K562 (cell line): Measurements from ENCODE around the gene STRN3. TPM values are rescaled to one million over a fixed set of nuclear protein-coding genes. Genes with fewer than 3 reads are reported as not detected.
A peak's percentile ranks its signal among the peaks of the same experiment; 100 is the strongest.

Experiments used
- ATAC-seq: fragments of 200-7000 bp; cut with Tn5 transposase; 3 replicates; pipeline ENCODE4 v1.9.1; 2020; ENCODE audit warnings: moderate library complexity
- BruUV-seq: library from RNA; stranded (reverse); fragments of 400-500 nt; replicated peaks from 2 replicates; lab custom pipeline; 2021; lab: Mats Ljungman, UMichigan
- CTCF ChIA-PET: fragments of 300-600 bp; formaldehyde crosslinking; extraction: SDS; loops from one replicate; lab custom pipeline; 2021; ENCODE audit warnings: low intra/inter-chr PET ratio; lab: Yijun Ruan, JAX
- POLR2A ChIA-PET: fragments of 300-600, 350-650 bp; sonication (Branson Sonifier 250); formaldehyde crosslinking; extraction: SDS; loops from one replicate; lab custom pipeline; 2021; ENCODE audit warnings: antibody characterized with exemption, inconsistent platforms; lab: Yijun Ruan, JAX
- DNase-seq, 4 experiments: peaks; one replicate each; pipeline versions ENCODE4 v3.0.0 to v3.0.0-alpha.2; 2011 to 2018; ENCODE audit warnings: low spot score in 3 of 4, mixed read lengths in 3 of 4; ENCODE audit errors: extremely low read depth in 1 of 4
- FAIRE-seq: peaks from 2 replicates; lab custom pipeline; 2011; peaks lifted over from hg19 to GRCh38; lab: Jason Lieb, UNC
- H2AFZ ChIP-seq: 2 replicates; pipeline ENCODE4 v1.6.0; 2011; ENCODE audit warnings: low read depth, low read length, control low read depth, inconsistent platforms
- H3K27ac ChIP-seq: fragments of 200-600 bp; 3 replicates; pipeline ENCODE4 v1.8.0; 2011; ENCODE audit warnings: low read depth, mild to moderate bottlenecking, control low read depth, inconsistent platforms, low read length, moderate library complexity, mixed read lengths; ENCODE audit errors: extremely low read depth
- H3K27me3 ChIP-seq, 2 experiments: fragments of 300-600 bp in 1 of 2; 2 replicates in 1 of 2; 3 replicates in 1 of 2; pipeline versions ENCODE4 v1.6.0 to v1.8.0; 2011; ENCODE audit warnings: inconsistent platforms in 2 of 2, low read length in 2 of 2, mild to moderate bottlenecking in 1 of 2, mixed read lengths in 1 of 2, moderate library complexity in 1 of 2; ENCODE audit not compliant: control insufficient read depth in 2 of 2, insufficient read depth in 2 of 2
- H3K36me3 ChIP-seq: fragments of 300-600 bp; 3 replicates; pipeline ENCODE4 v1.8.0; 2011; ENCODE audit warnings: mild to moderate bottlenecking, low read length, inconsistent platforms; ENCODE audit not compliant: control insufficient read depth, insufficient read depth
- H3K4me1 ChIP-seq, 2 experiments: fragments of 200-600 bp in 1 of 2; replicated peaks in 1 of 2; 2 replicates in 1 of 2; 3 replicates in 1 of 2; pipeline versions ENCODE4 v1.5.1 to v1.8.0; 2011; ENCODE audit warnings: inconsistent platforms in 2 of 2, low read length in 2 of 2, mild to moderate bottlenecking in 1 of 2, mixed read lengths in 1 of 2, moderate library complexity in 1 of 2; ENCODE audit not compliant: control insufficient read depth in 2 of 2, insufficient read depth in 2 of 2
- H3K4me2 ChIP-seq: 2 replicates; pipeline ENCODE4 v1.6.1; 2011; ENCODE audit warnings: low read length, control low read depth, inconsistent platforms, mixed read lengths; ENCODE audit not compliant: insufficient read depth
- H3K4me3 ChIP-seq: fragments of 200-600 bp; sonication (generic), shearing (Covaris generic); 2 replicates; pipeline ENCODE4 v1.5.1; 2016; ENCODE audit warnings: control low read depth, inconsistent platforms
- H3K79me2 ChIP-seq: fragments of 200-600 bp; 3 replicates; pipeline ENCODE4 v1.8.0; 2011; ENCODE audit warnings: low read length, inconsistent platforms; ENCODE audit not compliant: control insufficient read depth, insufficient read depth
- H3K9ac ChIP-seq, 2 experiments: 2 replicates each; pipeline versions ENCODE4 v1.6.0 to v1.6.1; 2011; ENCODE audit warnings: low read depth in 2 of 2, low read length in 2 of 2, control low read depth in 1 of 2, inconsistent platforms in 1 of 2, mild to moderate bottlenecking in 1 of 2, mixed read lengths in 1 of 2; ENCODE audit not compliant: insufficient read depth in 1 of 2
- H3K9me1 ChIP-seq: one replicate; pipeline ENCODE4 v1.6.0; 2011; ENCODE audit warnings: inconsistent platforms, mild to moderate bottlenecking, low read length, moderate library complexity; ENCODE audit not compliant: control insufficient read depth, insufficient read depth
- H3K9me3 ChIP-seq: replicated peaks from 2 replicates; pipeline ENCODE4 v1.5.1; 2011; ENCODE audit warnings: low read depth, low read length, inconsistent platforms; ENCODE audit not compliant: control insufficient read depth, insufficient read depth
- H4K20me1 ChIP-seq: replicated peaks from 2 replicates; pipeline ENCODE4 v1.6.1; 2011; ENCODE audit warnings: low read length, inconsistent platforms, mixed read lengths; ENCODE audit not compliant: control insufficient read depth, insufficient read depth
- ADNP ChIP-seq: fragments of 200-800 bp; sonication (Bioruptor generic); IDR thresholded peaks from 2 replicates; pipeline ENCODE4 v1.6.1; 2016; ENCODE audit warnings: missing genetic modification characterization, missing compliant biosample characterization
- BCL6 ChIP-seq: fragments of 250-450 bp; sonication (Bioruptor Pico); IDR thresholded peaks from 2 replicates; pipeline ENCODE4 v1.4.0; 2020
- CREB3L1 ChIP-seq: fragments of 450-650 bp; IDR thresholded peaks from 2 replicates; pipeline ENCODE4 v1.6.1; 2014; ENCODE audit warnings: low read depth, mild to moderate bottlenecking, moderate library complexity, borderline replicate concordance
- ELF2 ChIP-seq: fragments of 250-450 bp; sonication (Bioruptor Pico); IDR thresholded peaks from 2 replicates; pipeline ENCODE4 v1.5.0; 2021; ENCODE audit warnings: mild to moderate bottlenecking
- GTF2A2 ChIP-seq: IDR thresholded peaks from 2 replicates; pipeline ENCODE4 v1.6.1; 2016; ENCODE audit warnings: mild to moderate bottlenecking, missing genetic modification characterization, missing compliant biosample characterization
- HDAC2 ChIP-seq: fragments of 450-650 bp; IDR thresholded peaks from 2 replicates; pipeline ENCODE4 v1.6.1; 2016; ENCODE audit warnings: mild to moderate bottlenecking
- HDAC8 ChIP-seq: fragments of 450-650 bp; IDR thresholded peaks from 2 replicates; pipeline ENCODE4 v1.6.1; 2016; ENCODE audit warnings: mild to moderate bottlenecking, missing genetic modification characterization, moderate library complexity, missing compliant biosample characterization
- HMGXB4 ChIP-seq: sonication (generic); formaldehyde crosslinking; IDR thresholded peaks from 2 replicates; pipeline ENCODE4 v1.8.1; 2023; ENCODE audit warnings: mild to moderate bottlenecking, missing genetic modification reagents
- POLR2H ChIP-seq: IDR thresholded peaks from 2 replicates; pipeline ENCODE4 v1.6.1; 2016; ENCODE audit warnings: missing genetic modification characterization, low read depth, mild to moderate bottlenecking, control low read depth, missing compliant biosample characterization, moderate library complexity
- RBFOX2 ChIP-seq: fragments of 200-400 bp; formaldehyde crosslinking; IDR thresholded peaks from 2 replicates; pipeline ENCODE4 v1.6.1; 2017; ENCODE audit warnings: low read depth, mild to moderate bottlenecking, low read length, moderate library complexity
- SMAD3 ChIP-seq: fragments of 450-650 bp; formaldehyde crosslinking; conservative IDR thresholded peaks from 2 replicates; pipeline ENCODE4 v1.4.0; 2020; ENCODE audit warnings: mild to moderate bottlenecking
- SMARCC2 ChIP-seq: fragments of 450-650 bp; IDR thresholded peaks from 2 replicates; pipeline ENCODE4 v1.6.1; 2017; ENCODE audit warnings: antibody characterized with exemption, moderate library complexity, mild to moderate bottlenecking, low read depth
- ZBTB1 ChIP-seq: sonication (generic); formaldehyde crosslinking; IDR thresholded peaks from 2 replicates; pipeline ENCODE4 v1.8.1; 2023; ENCODE audit warnings: missing genetic modification reagents, low read depth, mild to moderate bottlenecking, borderline replicate concordance
- ZNF212 ChIP-seq: fragments of 450-650 bp; formaldehyde crosslinking; IDR thresholded peaks from 2 replicates; pipeline ENCODE4 v1.4.0; 2020; ENCODE audit warnings: mild to moderate bottlenecking
- ZNF311 ChIP-seq: fragments of 250-450 bp; sonication (Bioruptor Pico); IDR thresholded peaks from 2 replicates; pipeline ENCODE4 v1.4.0; 2020; ENCODE audit warnings: mild to moderate bottlenecking, moderate library complexity
- ZNF511 ChIP-seq: sonication (generic); formaldehyde crosslinking; IDR thresholded peaks from 2 replicates; pipeline ENCODE4 v1.8.0; 2022; ENCODE audit warnings: mild to moderate bottlenecking, missing genetic modification reagents
- ZNF583 ChIP-seq: fragments of 250-450 bp; sonication (Bioruptor Pico); IDR thresholded peaks from 2 replicates; pipeline ENCODE4 v1.4.0; 2020
- WGBS: fragments of 100-300 bp; shearing (Covaris generic); methylation state at CpG from one replicate; pipeline ENCODE4 v1.1.6; 2016; ENCODE audit warnings: low coverage, mixed read lengths; ENCODE audit not compliant: insufficient coverage; ENCODE audit errors: missing lambda C conversion rate; 5-methylcytosine and 5-hydroxymethylcytosine counted together
- in situ Hi-C: fragments of 300-500 bp; cut with MboI; formaldehyde crosslinking; loops from 4 replicates; pipeline ENCODE4 v1.15.0; 2018; ENCODE audit warnings: inconsistent platforms, mixed read lengths
- intact Hi-C: fragments of 100-400 bp; cut with micrococcal nuclease; formaldehyde crosslinking; loops from 2 replicates; pipeline ENCODE4 v1.14.2; 2022
- polyA plus RNA-seq, 8 experiments: library from polyadenylated mRNA; depleted of rRNA in 4 of 8; stranded (reverse) in 5 of 8; unstranded in 3 of 8; fragments of >200 nt; fragmentation: Nextera tagmentation in 2 of 8; fragmentation: Illumina TruSeq in 1 of 8; extraction: Ambion mirVana in 2 of 8; extraction: Trizol in 1 of 8; gene quantifications; 2 replicates each; pipeline versions ENCODE4 v1.2.1 to v1.2.3, GENCODE V29; 2011 to 2014; ENCODE audit warnings: inconsistent platforms in 1 of 8, missing spikeins in 1 of 8
- total RNA-seq, 7 experiments: library from RNA; depleted of rRNA in 6 of 7; stranded (reverse); fragments of >200 nt in 6 of 7; fragmentation: Illumina TruSeq in 2 of 7; extraction: Trizol in 2 of 7; gene quantifications; 2 replicates each; pipeline versions ENCODE4 v1.2.1 to v1.2.3, GENCODE V29; 2011 to 2021; ENCODE audit warnings: low replicate concordance in 1 of 7
- TF ChIP-seq, protein P1 (sequence below): fragments of 250-450 bp; sonication (Bioruptor Pico); IDR thresholded peaks from 2 replicates; pipeline ENCODE4 v1.9.0; 2021; ENCODE audit warnings: mild to moderate bottlenecking

The STRN3 gene
- total and polyA plus RNA-seq, 9 of the 15 experiments (the other 6 are each of a cell fraction or from before 2014, with no cell fraction given) = 5.9 to 29.1 (median 16.0) TPM

- H2AFZ ChIP-seq = no peak overlapping the region
- H3K4me3 ChIP-seq = no peak overlapping the region
- H3K9me1 ChIP-seq = no peaks in the 10 kb centered on the region
- no peaks in the 10 kb centered on the region; a peak in 1 of 5 replicates for H3K4me1 ChIP-seq
- intact Hi-C loops (no loop called here), in situ Hi-C loops (no loop called here)
- FAIRE-seq (no peak), ATAC-seq (peak; percentile 16), DNase-seq (no peak)
- H3K4me2 ChIP-seq = no peak overlapping the region
- peaks cover 7% of the 10 kb centered on the region; the same call in 1 of the 2 replicates for H3K9me3 ChIP-seq
- POLR2A ChIA-PET = no interaction called here
- no peak overlapping the region for H3K9ac ChIP-seq
- no peak for TF ChIP-seq HDAC2
- TF ChIP-seq BCL6 = no peak
- no peak for TF ChIP-seq ZBTB1 (CRISPR knock-in tag)
- TF ChIP-seq ADNP = no peak
- no peak for TF ChIP-seq SMARCC2
- TF ChIP-seq POLR2H (tag) = no peak
- TF ChIP-seq HDAC8 = no peak
- no peak for TF ChIP-seq ZNF212 (CRISPR knock-in tag)
- TF ChIP-seq, protein P1, sequence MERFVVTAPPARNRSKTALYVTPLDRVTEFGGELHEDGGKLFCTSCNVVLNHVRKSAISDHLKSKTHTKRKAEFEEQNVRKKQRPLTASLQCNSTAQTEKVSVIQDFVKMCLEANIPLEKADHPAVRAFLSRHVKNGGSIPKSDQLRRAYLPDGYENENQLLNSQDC = no peak
- no peak for TF ChIP-seq ZNF511
- TF ChIP-seq GTF2A2 = no peak
- no peak for TF ChIP-seq RBFOX2
- TF ChIP-seq CREB3L1 = no peak
- TF ChIP-seq ELF2 (CRISPR knock-in tag) = no peak
- no peak for TF ChIP-seq HMGXB4
- no peak for TF ChIP-seq SMAD3 (CRISPR knock-in tag)
- TF ChIP-seq ZNF311 = no peak
- no peak for TF ChIP-seq ZNF583 (CRISPR knock-in tag)
- CTCF ChIA-PET = no interaction called here
- no TSS peak for BruUV-seq
- no peaks in the 10 kb centered on the region for H3K27me3 ChIP-seq
- WGBS = 90% methylated on average over 4 of the region's 4 CpGs
- H3K79me2 ChIP-seq = peaks cover 97% of the 10 kb centered on the region
- peaks cover 22% of the 10 kb centered on the region; the same call in 2 of the 3 replicates for H3K36me3 ChIP-seq
- no peaks in the 10 kb centered on the region; the same call in 1 of the 2 replicates for H4K20me1 ChIP-seq
- no peak overlapping the region for H3K27ac ChIP-seq
These were observed 29.1 kb downstream of the STRN3 start for GRCh38 chr14:30996892-30997659.
